GM19468 (cell line): ENCODE results near the gene BCL7A.
"Not testable (repeated sequence)": the region's sequence is repeated elsewhere in the genome, so short reads cannot be mapped to it uniquely, and the experiment has no call there.

Experiments
- ATAC-seq: cut with Tn5 transposase; IDR thresholded peaks from one replicate; pipeline ENCODE4 v1.9.1; 2021; ENCODE audit warnings: mild to moderate bottlenecking, moderate library complexity, moderate number of reproducible peaks; ENCODE audit not compliant: unreplicated experiment; ENCODE audit errors: extremely low read depth

BCL7A gene

DNA sequence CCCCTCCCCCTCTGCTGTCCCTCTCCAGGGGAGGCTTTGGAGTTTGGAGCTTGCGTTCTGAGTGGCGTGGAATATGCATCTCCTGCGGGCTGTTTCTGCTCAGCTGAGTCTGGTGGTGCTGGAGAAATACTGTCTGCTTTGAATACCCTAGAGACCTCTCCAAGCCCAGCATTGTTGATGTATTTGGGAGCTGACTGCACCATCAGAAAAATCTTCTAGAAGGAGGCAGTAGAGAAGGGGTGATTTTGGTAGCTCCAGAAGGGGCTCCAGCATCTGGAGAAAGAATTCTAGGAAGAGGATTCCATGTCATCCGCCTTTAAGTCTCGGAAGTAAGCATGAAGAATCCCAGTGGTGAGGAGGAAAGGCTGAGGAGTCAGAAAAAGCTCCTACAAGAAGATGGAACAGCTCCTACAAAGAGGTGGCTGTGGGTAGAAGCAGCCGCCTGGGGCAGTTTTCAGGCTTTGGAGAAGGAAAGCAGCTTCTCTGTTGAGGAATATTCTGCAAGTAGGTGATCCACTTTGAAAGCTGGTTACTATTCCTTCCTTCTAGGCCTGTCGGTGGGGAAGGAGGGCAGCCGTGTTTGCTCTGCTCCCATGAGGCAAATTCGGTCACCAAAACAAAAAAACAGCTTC lies 66.6 kb downstream of the BCL7A start:
- no peak for ATAC-seq

DNA sequence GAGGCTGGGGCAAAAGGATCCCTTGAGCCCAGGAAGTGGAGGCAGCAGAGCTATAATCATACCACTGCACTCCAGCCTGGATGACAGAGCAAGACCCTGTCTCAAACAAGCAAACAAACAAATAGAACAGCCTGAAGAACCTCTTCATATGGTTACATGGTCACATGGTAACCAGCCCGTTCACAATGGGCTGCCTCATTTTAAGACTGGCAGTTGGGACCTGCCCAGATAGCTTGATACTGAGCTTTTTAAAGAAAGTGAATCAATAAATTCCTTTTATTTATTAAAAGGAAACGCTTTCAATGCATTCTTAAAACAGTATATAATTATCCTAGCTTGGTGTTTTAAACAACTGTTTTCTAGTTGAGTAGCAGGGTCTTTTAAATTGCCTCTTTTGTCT lies 67.4 kb downstream of the BCL7A start:
- no peak for ATAC-seq

- no peak for ATAC-seq
Observed at GRCh38 chr12:122090759-122091515, 69.3 kb downstream of the BCL7A start.

DNA sequence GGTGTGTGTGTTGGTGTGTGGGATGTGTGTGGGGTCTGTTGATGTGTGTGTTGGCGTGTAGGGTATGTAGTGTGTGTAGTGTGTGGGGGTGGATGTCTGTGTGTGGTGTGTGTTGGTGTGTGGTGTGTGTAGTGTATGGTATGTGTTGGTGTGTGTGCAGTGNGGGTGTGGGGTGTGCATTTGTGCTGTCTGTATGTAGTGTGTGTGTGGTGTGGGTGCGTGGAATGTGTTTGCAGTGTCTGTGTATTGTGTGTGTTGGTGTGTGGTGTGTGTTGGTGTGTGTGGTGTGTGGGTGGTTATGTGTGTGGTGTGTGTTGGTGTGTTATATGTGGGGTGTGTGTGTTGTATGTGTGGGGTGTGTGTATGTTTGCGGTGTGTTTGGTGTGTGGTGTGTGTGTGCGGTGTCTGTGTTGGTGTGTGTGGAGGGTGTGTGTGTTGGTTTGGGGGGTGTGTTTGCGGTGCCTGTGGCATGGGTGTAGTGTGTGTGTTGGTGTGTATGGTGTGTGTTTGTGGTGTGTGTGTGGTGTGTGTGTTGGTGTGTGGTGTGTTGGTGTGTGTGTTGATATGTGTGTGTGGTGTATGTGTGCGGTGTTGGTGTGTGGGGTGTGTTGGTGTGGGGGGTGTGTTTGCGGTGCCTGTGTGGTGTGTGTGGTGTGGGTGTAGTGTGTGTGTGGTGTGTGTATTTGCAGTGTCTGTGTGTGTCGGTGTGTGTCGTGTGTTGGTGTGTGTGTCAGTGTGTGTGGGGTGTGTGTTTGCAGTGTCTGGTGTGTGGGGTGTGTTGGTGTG lies 71.6 kb downstream of the BCL7A start:
- no peak for ATAC-seq

DNA sequence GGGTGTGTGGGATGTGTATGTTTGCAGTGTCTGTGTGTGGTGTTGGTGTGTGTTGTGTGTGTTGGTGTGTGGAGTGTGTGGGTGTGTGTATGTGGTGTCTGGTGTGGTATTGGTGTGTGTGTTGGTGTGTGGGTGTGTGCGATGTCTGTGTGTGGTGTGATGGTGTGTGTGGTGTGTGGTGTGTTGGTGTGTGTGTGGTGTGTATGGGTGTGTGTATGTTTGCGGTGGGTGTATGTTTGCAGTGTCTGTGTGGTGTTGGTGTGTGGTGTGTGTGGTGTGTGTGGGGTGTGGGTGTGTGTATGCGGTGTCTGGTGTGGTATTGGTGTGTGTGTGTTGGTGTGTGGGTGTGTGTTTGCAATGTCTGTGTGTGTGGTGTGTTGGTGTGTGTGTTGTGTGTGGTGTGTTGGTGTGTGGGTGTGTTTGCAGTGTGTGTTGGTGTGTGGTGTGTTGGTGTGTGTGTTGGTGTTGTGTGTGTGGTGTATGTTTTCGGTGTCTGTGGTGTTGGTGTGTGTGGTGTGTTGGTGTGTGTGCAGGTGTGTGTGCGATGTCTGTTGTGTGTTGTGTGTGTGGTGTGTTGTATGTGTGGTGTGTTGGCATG lies 72.6 kb downstream of the BCL7A start:
- no peak for ATAC-seq

GRCh38 chr12:122094735-122095631 lies 73.3 kb downstream of the BCL7A start:
- ATAC-seq = no peak

GRCh38 chr12:122096014-122096413 lies 74.3 kb downstream of the BCL7A start:
- no peak for ATAC-seq

DNA sequence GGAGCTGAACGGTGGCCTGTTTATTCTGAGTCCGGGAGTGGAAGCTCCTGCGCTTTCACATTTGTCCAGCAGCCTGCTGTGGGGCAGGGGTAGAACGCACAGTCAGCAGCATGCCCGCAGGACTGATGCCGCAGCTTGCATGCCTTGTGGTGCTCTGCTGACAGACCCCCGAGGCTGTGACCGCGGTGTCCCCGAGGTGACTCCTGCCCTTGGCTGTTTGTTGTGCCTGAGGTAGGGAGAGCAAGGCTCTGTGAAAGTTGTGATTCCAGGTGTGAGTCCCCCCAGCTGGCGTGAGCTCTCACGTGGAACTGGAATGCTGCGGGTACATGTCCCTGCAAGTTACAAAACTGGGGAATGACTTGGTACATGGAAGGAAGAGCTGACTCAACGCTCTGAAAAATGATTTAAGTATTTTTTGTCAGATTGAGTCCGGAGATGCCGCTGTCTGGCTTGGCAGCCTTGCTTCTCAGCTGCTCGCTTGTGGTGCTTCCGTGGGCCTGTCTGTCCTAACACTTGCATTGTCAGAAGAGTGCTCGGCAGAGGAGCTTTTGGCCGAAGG lies 75.0 kb downstream of the BCL7A start:
- ATAC-seq = no peak

GRCh38 chr12:122097584-122097926 lies 75.9 kb downstream of the BCL7A start:
- ATAC-seq = no peak

GRCh38 chr12:122097927-122098756 lies 76.5 kb downstream of the BCL7A start:
- ATAC-seq = no peak

GRCh38 chr12:122099280-122099749 lies 77.6 kb downstream of the BCL7A start:
- ATAC-seq = no peak

- ATAC-seq = no peak
Observed at GRCh38 chr12:122099856-122100255, 78.2 kb downstream of the BCL7A start.

- ATAC-seq = no peak
Observed at GRCh38 chr12:122100568-122100967, 78.9 kb downstream of the BCL7A start.

GRCh38 chr12:122102331-122102730 lies 80.6 kb downstream of the BCL7A start:
- ATAC-seq = no peak

- ATAC-seq = no peak
Observed at GRCh38 chr12:122104844-122105243, 83.2 kb downstream of the BCL7A start.

- not testable (repeated sequence) for ATAC-seq
Observed at GRCh38 chr12:122105496-122105895, 83.8 kb downstream of the BCL7A start.

DNA sequence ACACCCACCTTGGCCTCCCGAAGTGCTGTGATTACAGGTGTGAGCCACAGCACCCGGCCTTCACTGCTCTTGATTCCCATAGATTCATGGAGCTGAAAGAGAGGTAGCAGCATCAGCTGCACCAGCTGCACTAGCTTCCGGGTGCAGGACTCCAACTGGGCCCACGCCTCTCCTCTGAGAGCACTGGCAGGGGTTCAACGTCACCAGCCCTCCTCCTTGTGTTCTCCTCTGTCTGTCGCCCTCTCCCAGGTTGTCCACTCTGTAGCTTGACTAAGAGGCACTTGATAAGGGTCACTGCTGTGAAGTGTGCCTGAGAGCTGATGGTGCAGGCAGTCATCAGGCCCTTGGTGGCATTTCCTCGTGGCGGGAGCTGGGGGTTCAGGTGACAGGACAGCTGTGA lies 85.2 kb downstream of the BCL7A start:
- no peak for ATAC-seq

GRCh38 chr12:122107261-122107660 lies 85.6 kb downstream of the BCL7A start:
- ATAC-seq = no peak
